Vagina (tissue), 2 donors: ENCODE measurements around the gene MAVS.

ENCODE experiments used
- CTCF ChIP-seq, 3 experiments: fragments of 450-650 bp in 2 of 3; fragments of 200-600 bp in 1 of 3; sonication (generic) in 1 of 3; IDR thresholded peaks; one replicate each; pipeline ENCODE4 v1.5.1; 2017 to 2019; ENCODE audit warnings: antibody characterized with exemption in 3 of 3, mild to moderate bottlenecking in 2 of 3, moderate library complexity in 2 of 3
- POLR2A ChIP-seq, 2 donors: fragments of 450-650 bp; IDR thresholded peaks; one replicate each; pipeline ENCODE4 v1.6.1; 2017; ENCODE audit warnings: antibody characterized with exemption in 2 of 2, mild to moderate bottlenecking in 2 of 2, moderate library complexity in 2 of 2
- POLR2AphosphoS5 ChIP-seq, 2 donors: sonication (generic); formaldehyde crosslinking; IDR thresholded peaks; one replicate each; pipeline ENCODE4 v1.9.0; 2017; ENCODE audit warnings: antibody characterized with exemption in 2 of 2, mild to moderate bottlenecking in 2 of 2, low read depth in 1 of 2; ENCODE audit not compliant: insufficient read depth in 1 of 2

DNA sequence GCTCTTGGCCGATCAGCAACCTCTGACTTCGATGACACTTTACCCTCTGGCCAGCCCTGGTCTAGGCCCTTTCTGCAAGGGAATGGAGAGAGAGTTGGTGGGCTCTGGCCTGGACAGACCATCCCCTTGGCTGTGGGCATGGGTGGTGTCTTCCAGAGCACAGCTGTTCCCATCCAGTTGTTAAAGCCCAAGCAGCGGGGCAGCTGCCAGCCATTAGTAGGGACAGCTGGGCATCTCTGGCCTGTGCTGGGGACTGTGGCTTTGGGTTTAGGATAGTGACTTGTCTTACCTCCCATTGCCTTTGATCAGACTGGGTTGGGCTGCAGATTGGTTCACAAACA is 47.8 kb upstream of the MAVS start:
- TF ChIP-seq CTCF (IDR thresholded peaks at IDR 0.05) (no peak), POLR2A (IDR thresholded peaks at IDR 0.05) (no peak), POLR2AphosphoS5 (IDR thresholded peaks at IDR 0.05; ENCODE audit: insufficient read depth in 1 of 2, low read depth in 1 of 2) (no peak)
